SU-DHL-6 (cell line): ENCODE results near the gene KAZN.

Experiments used
- H2AFZ ChIP-seq: fragments of 200-600 bp; sonication (generic); 2 replicates; pipeline ENCODE4 v1.6.1; 2014; ENCODE audit warnings: low read depth, mild to moderate bottlenecking, moderate library complexity, mixed read lengths, antibody characterized with exemption, low read length; ENCODE audit not compliant: severe bottlenecking
- H3F3A ChIP-seq: fragments of 200-600 bp; shearing (Covaris generic); 2 replicates; pipeline ENCODE4 v1.6.0; 2016; ENCODE audit warnings: antibody characterized with exemption, mild to moderate bottlenecking; ENCODE audit not compliant: insufficient read depth
- H3K27ac ChIP-seq: fragments of 200-600 bp; sonication (generic); 2 replicates; pipeline ENCODE4 v1.5.1; 2016; ENCODE audit warnings: low read depth, mild to moderate bottlenecking, low read length, moderate library complexity, mixed read lengths
- H3K27me3 ChIP-seq: fragments of 200-600 bp; sonication (generic), shearing (Covaris generic); 2 replicates; pipeline ENCODE4 v1.6.0; 2014; ENCODE audit warnings: mild to moderate bottlenecking, low read length
- H3K36me3 ChIP-seq: fragments of 200-600 bp; sonication (generic); 2 replicates; pipeline ENCODE4 v1.6.1; 2014; ENCODE audit warnings: mild to moderate bottlenecking, low read length, mixed read lengths
- H3K4me2 ChIP-seq: fragments of 300-600, 200-600 bp; shearing (Covaris generic), sonication (generic); 2 replicates; pipeline ENCODE4 v1.6.0; 2014; ENCODE audit warnings: low read length, low read depth, mild to moderate bottlenecking; ENCODE audit not compliant: poor library complexity, severe bottlenecking
- H3K4me3 ChIP-seq: fragments of 200-600 bp; sonication (generic); 2 replicates; pipeline ENCODE4 v1.5.1; 2014; ENCODE audit warnings: antibody characterized with exemption, low read length, mild to moderate bottlenecking, mixed read lengths; ENCODE audit not compliant: insufficient read depth, poor library complexity, severe bottlenecking
- H3K79me2 ChIP-seq: fragments of 200-600 bp; sonication (generic); 2 replicates; pipeline ENCODE4 v1.6.1; 2014; ENCODE audit warnings: mild to moderate bottlenecking, low read length, moderate library complexity; ENCODE audit not compliant: insufficient read depth
- H3K9ac ChIP-seq: fragments of 200-600 bp; sonication (generic); 2 replicates; pipeline ENCODE4 v1.7.0; 2014; ENCODE audit warnings: mild to moderate bottlenecking, low read length
- H3K9me2 ChIP-seq: fragments of 200-600 bp; sonication (generic); replicated peaks from 2 replicates; pipeline ENCODE4 v1.6.1; 2014; ENCODE audit warnings: low read length; ENCODE audit not compliant: insufficient read depth
- H3K9me3 ChIP-seq: fragments of 200-600 bp; sonication (generic); 2 replicates; pipeline ENCODE4 v1.6.1; 2014; ENCODE audit warnings: low read length, mixed read lengths; ENCODE audit not compliant: insufficient read depth
- H4K20me1 ChIP-seq: fragments of 200-600 bp; sonication (generic); 2 replicates; pipeline ENCODE4 v1.6.1; 2014; ENCODE audit warnings: low read depth, mild to moderate bottlenecking, antibody characterized with exemption, low read length, moderate library complexity, mixed read lengths
- EZH2phosphoT487 ChIP-seq: fragments of 200-600 bp; sonication (generic), shearing (Covaris generic); conservative IDR thresholded peaks from 2 replicates; pipeline ENCODE4 v1.6.1; 2018; ENCODE audit warnings: mild to moderate bottlenecking, antibody characterized with exemption, low read length, moderate library complexity, mixed read lengths
- TF ChIP-seq, protein P1 (sequence below): fragments of 200-600 bp; sonication (generic); IDR thresholded peaks from one replicate; pipeline ENCODE4 v1.5.1; 2017; ENCODE audit warnings: antibody characterized with exemption, mild to moderate bottlenecking, low read length, moderate library complexity; ENCODE audit not compliant: insufficient read depth, poor library complexity, severe bottlenecking

Gene KAZN

DNA sequence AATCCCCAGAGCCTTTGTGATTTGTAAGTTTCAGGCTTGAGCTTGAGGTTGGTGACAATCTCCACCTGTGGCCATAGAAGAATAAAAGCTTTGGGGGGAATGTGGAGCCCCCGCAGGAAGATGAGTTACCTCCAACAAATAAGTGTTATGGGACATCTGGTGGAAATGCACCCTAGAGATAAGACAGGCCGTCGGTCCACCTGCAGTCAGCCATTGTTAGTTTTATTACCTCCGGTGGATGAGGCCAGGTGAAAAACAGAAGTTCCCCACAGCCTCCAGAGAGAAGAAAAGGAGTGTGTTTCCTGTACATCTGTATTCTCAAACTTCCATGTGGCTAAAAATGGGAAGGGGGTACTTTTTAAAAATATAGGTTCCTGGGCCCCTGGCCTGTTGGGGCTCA, 137.4 kb downstream of the KAZN start:
- no peaks in the 10 kb centered on the region for H3K9me3 ChIP-seq
- no peaks in the 10 kb centered on the region for H3K27me3 ChIP-seq
- no peak overlapping the region for H3K27ac ChIP-seq
- no peak overlapping the region for H3K9ac ChIP-seq
- H3K4me3 ChIP-seq, result no peak overlapping the region
- H3K4me2 ChIP-seq, result no peak overlapping the region
- no peaks in the 10 kb centered on the region for H3K36me3 ChIP-seq
- H3F3A ChIP-seq, result no peaks in the 10 kb centered on the region
- no peaks in the 10 kb centered on the region for H3K79me2 ChIP-seq
- TF ChIP-seq, protein P1, sequence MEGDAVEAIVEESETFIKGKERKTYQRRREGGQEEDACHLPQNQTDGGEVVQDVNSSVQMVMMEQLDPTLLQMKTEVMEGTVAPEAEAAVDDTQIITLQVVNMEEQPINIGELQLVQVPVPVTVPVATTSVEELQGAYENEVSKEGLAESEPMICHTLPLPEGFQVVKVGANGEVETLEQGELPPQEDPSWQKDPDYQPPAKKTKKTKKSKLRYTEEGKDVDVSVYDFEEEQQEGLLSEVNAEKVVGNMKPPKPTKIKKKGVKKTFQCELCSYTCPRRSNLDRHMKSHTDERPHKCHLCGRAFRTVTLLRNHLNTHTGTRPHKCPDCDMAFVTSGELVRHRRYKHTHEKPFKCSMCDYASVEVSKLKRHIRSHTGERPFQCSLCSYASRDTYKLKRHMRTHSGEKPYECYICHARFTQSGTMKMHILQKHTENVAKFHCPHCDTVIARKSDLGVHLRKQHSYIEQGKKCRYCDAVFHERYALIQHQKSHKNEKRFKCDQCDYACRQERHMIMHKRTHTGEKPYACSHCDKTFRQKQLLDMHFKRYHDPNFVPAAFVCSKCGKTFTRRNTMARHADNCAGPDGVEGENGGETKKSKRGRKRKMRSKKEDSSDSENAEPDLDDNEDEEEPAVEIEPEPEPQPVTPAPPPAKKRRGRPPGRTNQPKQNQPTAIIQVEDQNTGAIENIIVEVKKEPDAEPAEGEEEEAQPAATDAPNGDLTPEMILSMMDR, result no peak
- TF ChIP-seq EZH2phosphoT487, result no peak
- H2AFZ ChIP-seq, result no peak overlapping the region
- no peaks in the 10 kb centered on the region for H4K20me1 ChIP-seq
- H3K9me2 ChIP-seq, result no peaks in the 10 kb centered on the region

DNA sequence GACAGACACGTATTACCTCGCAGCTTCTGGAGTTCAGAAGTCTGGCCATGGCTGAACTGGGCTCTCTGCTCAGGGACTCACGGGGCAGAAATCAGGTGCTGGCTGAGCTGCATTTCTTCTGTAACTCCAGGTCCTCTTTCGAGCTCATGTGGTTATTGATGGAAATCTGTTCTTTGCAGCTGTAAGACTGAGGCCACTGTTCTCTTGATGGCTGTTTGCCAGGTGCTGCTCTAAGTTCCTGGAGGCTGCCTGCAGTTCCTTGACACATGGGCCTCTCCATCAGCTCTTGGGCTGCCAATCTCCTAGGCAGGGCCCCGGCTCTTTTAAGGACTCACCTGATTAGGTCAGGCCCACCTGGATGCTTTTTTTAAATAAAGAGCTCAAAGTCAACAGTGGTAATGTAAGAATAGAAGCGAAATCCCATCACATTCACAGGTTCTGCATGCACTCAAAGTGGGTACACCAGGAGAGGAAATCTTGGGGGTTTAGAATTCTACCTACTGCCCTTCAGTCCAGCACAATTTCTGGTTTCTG, 139.1 kb downstream of the KAZN start:
- Histone ChIP-seq H3K4me2 (no peak overlapping the region), H3K36me3 (no peaks in the 10 kb centered on the region), H3K4me3 (no peak overlapping the region), H3K9me2 (no peaks in the 10 kb centered on the region), H3K9me3 (no peaks in the 10 kb centered on the region), H3K79me2 (no peaks in the 10 kb centered on the region), H3F3A (no peaks in the 10 kb centered on the region), H3K27ac (no peak overlapping the region), H4K20me1 (no peaks in the 10 kb centered on the region), H2AFZ (no peak overlapping the region), H3K27me3 (no peaks in the 10 kb centered on the region), H3K9ac (no peak overlapping the region)
- no peak for TF ChIP-seq EZH2phosphoT487
- TF ChIP-seq, protein P1, result no peak

DNA sequence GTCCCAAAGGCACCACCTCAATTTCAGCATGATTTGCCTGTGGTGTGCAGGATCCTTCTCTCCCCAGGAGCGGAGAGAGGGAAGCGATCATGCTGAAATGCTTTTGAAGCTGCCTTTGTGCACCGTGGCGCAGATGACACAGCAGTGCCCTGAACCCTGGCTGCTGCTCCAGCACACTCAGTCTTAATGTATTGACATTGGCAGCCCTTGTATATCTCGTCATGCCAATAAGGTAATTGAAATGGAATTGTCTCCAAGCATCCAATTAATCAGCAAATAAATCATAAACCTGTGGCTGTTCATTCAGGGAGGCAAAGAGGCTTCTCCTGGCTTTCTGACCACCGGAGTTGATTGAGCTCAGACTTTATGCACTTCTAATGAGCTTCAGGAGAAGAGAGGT, 139.8 kb downstream of the KAZN start:
- Histone ChIP-seq H3K36me3 (no peaks in the 10 kb centered on the region), H3K79me2 (no peaks in the 10 kb centered on the region), H4K20me1 (no peaks in the 10 kb centered on the region), H3K9me2 (no peaks in the 10 kb centered on the region), H2AFZ (no peak overlapping the region), H3K4me2 (no peak overlapping the region), H3K9ac (no peak overlapping the region), H3K4me3 (no peak overlapping the region), H3K27ac (no peak overlapping the region), H3F3A (no peaks in the 10 kb centered on the region), H3K27me3 (no peaks in the 10 kb centered on the region), H3K9me3 (no peaks in the 10 kb centered on the region)
- TF ChIP-seq, protein P1, result no peak
- no peak for TF ChIP-seq EZH2phosphoT487

DNA sequence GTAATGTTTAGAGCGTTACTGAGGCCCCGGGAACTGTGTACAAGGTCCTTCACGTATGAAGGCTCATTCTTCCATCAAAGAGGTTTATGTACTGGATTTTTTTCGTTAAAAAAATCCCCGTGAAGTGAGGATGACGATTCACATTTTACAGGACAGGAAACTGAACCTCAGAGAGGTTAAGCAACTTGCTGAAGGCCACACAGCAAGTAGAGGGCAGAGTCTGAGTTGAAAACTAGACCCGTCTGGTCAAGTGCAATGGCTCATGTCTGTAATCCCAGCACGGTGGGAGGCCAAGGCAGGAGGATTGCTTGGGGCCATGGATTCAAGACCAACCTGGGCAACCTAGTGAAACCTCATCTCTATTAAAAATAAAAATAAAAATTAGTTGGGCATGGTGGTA, 140.2 kb downstream of the KAZN start:
- no peaks in the 10 kb centered on the region for H3K36me3 ChIP-seq
- no peak overlapping the region for H3K4me3 ChIP-seq
- no peak for TF ChIP-seq EZH2phosphoT487
- TF ChIP-seq, protein P1, result no peak
- no peaks in the 10 kb centered on the region for H4K20me1 ChIP-seq
- H3K9me3 ChIP-seq, result no peaks in the 10 kb centered on the region
- H3K4me2 ChIP-seq, result no peak overlapping the region
- H3K9me2 ChIP-seq, result no peaks in the 10 kb centered on the region
- no peak overlapping the region for H3K27ac ChIP-seq
- H3K27me3 ChIP-seq, result no peaks in the 10 kb centered on the region
- H3K79me2 ChIP-seq, result no peaks in the 10 kb centered on the region
- H3K9ac ChIP-seq, result no peak overlapping the region
- H3F3A ChIP-seq, result no peaks in the 10 kb centered on the region
- no peak overlapping the region for H2AFZ ChIP-seq
